ENCODE measurements around the gene ANKIB1. TPM values are rescaled to one million over a fixed set of nuclear protein-coding genes. Genes with fewer than 3 reads are reported as not detected.
A peak's percentile ranks its signal among the peaks of the same experiment; 100 is the strongest.

ANKIB1 gene
- total RNA-seq, 1 donor from 2014 or later = 77.7 TPM

DNA sequence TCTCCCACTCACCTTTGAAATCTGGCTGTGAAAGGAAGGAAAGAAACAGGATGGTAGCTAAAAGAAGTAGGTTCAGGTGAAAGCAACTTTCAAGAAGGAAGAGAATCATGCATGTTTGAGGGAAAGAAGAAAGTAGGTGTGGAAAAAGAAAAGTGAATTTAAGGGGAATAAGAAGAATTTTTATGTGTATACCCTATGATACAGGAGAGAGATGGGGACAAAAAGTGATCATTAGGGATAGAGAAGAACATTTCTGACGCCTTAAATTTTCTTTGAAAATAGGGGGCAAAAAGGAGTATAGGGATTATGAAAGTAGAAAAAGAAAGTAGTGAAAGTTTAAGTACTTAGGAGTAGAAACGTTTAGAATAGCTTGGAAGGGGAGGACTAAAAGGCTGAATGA, 15.2 kb upstream of the ANKIB1 start:
- H3K4me1 Mint-ChIP-seq (ENCODE audit: low read depth, unreplicated experiment) = no peaks in the 10 kb centered on the region
- no peaks in the 10 kb centered on the region for H3K27me3 Mint-ChIP-seq (ENCODE audit: unreplicated experiment)
- no peak for DNase-seq
- TF ChIP-seq, protein P1, sequence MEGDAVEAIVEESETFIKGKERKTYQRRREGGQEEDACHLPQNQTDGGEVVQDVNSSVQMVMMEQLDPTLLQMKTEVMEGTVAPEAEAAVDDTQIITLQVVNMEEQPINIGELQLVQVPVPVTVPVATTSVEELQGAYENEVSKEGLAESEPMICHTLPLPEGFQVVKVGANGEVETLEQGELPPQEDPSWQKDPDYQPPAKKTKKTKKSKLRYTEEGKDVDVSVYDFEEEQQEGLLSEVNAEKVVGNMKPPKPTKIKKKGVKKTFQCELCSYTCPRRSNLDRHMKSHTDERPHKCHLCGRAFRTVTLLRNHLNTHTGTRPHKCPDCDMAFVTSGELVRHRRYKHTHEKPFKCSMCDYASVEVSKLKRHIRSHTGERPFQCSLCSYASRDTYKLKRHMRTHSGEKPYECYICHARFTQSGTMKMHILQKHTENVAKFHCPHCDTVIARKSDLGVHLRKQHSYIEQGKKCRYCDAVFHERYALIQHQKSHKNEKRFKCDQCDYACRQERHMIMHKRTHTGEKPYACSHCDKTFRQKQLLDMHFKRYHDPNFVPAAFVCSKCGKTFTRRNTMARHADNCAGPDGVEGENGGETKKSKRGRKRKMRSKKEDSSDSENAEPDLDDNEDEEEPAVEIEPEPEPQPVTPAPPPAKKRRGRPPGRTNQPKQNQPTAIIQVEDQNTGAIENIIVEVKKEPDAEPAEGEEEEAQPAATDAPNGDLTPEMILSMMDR (IDR thresholded peaks at IDR 0.05; ENCODE audit: partially characterized antibody, unreplicated experiment) = no peak
- H3K36me3 Mint-ChIP-seq (ENCODE audit: unreplicated experiment) = peaks cover 15% of the 10 kb centered on the region
- no peaks in the 10 kb centered on the region for H3K9me3 Mint-ChIP-seq (ENCODE audit: unreplicated experiment)
- no peak overlapping the region for H3K4me3 Mint-ChIP-seq (ENCODE audit: unreplicated experiment)
- H3K27ac Mint-ChIP-seq (ENCODE audit: unreplicated experiment) = no peak overlapping the region

GRCh38 chr7:92242972-92243371, 2.8 kb upstream of the ANKIB1 start:
- no peak overlapping the region for H3K27ac Mint-ChIP-seq (ENCODE audit: unreplicated experiment)
- TF ChIP-seq, protein P1 (IDR thresholded peaks at IDR 0.05; ENCODE audit: partially characterized antibody, unreplicated experiment) = no peak
- H3K4me1 Mint-ChIP-seq (ENCODE audit: low read depth, unreplicated experiment) = peaks cover 12% of the 10 kb centered on the region
- no peak overlapping the region for H3K4me3 Mint-ChIP-seq (ENCODE audit: unreplicated experiment)
- peaks cover 9% of the 10 kb centered on the region for H3K27me3 Mint-ChIP-seq (ENCODE audit: unreplicated experiment)
- no peak for DNase-seq
- H3K36me3 Mint-ChIP-seq (ENCODE audit: unreplicated experiment) = no peaks in the 10 kb centered on the region
- H3K9me3 Mint-ChIP-seq (ENCODE audit: unreplicated experiment) = peaks cover 12% of the 10 kb centered on the region

DNA sequence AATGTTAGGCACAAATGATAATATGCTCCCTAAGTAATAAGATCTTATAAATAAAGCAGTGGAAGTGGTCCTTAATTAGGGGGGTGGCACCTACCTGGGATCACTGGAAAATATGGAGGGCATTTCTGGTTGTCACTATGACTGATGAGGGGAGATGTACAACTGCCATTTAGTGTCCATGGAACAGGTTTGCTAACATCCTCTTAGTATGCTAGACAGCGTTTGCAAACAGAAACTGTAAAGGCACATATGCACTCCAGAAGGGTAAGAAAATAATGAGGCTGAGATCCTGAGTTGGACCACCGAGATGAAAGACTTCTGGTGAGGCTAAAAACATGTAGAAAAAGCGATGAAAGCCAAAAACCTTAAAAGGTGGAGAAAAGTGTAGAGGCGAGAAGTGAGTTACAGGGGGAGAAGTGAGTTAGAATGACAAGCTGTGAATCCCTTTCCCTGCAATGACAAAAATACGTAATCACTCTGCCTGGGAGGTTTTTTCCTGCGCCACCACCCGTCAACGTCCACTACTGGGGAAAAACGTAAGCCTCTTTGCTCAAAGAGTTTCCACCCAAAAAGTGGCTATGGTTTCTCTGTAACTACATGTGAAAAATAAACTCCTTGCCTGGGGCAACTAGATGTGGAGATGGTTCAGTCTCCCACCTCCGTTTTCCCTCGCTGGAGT, 827 bp upstream of the ANKIB1 start:
- Mint-ChIP-seq H3K9me3 (ENCODE audit: unreplicated experiment) (peaks cover 12% of the 10 kb centered on the region), H3K4me1 (ENCODE audit: low read depth, unreplicated experiment) (peaks cover 18% of the 10 kb centered on the region), H3K27ac (ENCODE audit: unreplicated experiment) (peak overlapping the region; percentile 99), H3K27me3 (ENCODE audit: unreplicated experiment) (peaks cover 9% of the 10 kb centered on the region), H3K36me3 (ENCODE audit: unreplicated experiment) (no peaks in the 10 kb centered on the region), H3K4me3 (ENCODE audit: unreplicated experiment) (peak overlapping the region; percentile 100)
- TF ChIP-seq, protein P1 (IDR thresholded peaks at IDR 0.05; ENCODE audit: partially characterized antibody, unreplicated experiment) = no peak
- no peak for DNase-seq

DNA sequence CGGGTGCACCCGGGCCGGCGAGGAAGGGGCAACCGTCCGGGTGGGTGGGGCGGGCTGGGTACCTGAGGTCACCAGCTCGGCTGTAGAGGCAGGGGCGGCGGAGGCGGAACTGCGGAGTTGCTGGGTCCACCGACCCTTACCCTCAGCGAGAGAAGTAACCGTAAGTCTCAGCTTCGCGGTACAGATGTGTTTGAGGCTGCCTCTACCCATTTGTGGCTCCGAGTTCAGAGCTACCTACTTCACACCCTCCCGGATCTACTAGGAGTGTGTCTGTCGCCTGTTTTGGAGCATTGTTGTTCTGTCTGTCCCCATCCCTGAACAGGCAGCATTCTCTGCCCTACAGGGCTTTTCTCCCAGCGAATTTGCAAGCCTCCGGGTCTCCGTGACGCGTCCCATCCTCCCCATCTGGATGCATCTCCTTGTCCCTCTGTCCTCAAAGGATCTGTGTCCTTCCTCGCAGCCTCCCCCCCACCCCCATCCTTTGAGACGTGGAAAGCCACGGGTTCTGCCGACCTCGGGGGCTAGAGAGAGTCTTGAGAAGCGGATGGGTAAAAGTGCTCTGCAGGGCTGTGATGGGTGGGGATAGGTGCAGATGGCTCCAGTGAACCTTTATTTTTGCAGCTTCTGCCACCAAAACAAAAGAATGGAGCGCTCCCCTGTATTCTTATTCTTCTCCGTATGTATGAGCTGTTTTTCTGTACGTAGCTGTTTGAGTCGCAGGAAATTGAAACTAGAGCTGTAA, 757 bp downstream of the ANKIB1 start:
- H3K4me1 Mint-ChIP-seq (ENCODE audit: low read depth, unreplicated experiment) = peaks cover 18% of the 10 kb centered on the region
- TF ChIP-seq, protein P1 (IDR thresholded peaks at IDR 0.05; ENCODE audit: partially characterized antibody, unreplicated experiment) = no peak
- DNase-seq = peak; percentile 34
- peak overlapping the region; percentile 99 for H3K4me3 Mint-ChIP-seq (ENCODE audit: unreplicated experiment)
- H3K27me3 Mint-ChIP-seq (ENCODE audit: unreplicated experiment) = peaks cover 9% of the 10 kb centered on the region
- H3K27ac Mint-ChIP-seq (ENCODE audit: unreplicated experiment) = peak overlapping the region; percentile 97
- H3K9me3 Mint-ChIP-seq (ENCODE audit: unreplicated experiment) = peaks cover 12% of the 10 kb centered on the region
- no peaks in the 10 kb centered on the region for H3K36me3 Mint-ChIP-seq (ENCODE audit: unreplicated experiment)

DNA sequence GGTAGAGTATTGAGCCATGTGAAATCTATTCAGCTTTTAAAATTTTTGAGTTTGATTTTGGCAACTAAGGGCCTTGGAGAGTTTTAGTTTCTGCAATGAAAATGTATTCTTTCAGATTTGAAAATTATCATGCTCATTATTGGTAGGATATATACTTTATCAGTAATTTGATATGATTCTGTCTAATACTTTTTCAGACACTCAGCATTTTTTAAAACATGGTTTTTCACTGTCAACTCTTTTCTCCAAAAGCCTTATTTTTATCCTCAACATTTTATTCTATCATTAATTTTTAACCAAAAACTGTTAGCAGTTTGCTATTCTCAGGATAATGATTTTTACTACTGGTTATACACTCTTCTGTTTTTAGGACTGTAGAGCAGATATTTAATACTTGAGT, 4.8 kb downstream of the ANKIB1 start:
- DNase-seq = no peak
- TF ChIP-seq, protein P1 (IDR thresholded peaks at IDR 0.05; ENCODE audit: partially characterized antibody, unreplicated experiment) = no peak
- Mint-ChIP-seq H3K36me3 (ENCODE audit: unreplicated experiment) (peaks cover 6% of the 10 kb centered on the region), H3K9me3 (ENCODE audit: unreplicated experiment) (peaks cover 8% of the 10 kb centered on the region), H3K27me3 (ENCODE audit: unreplicated experiment) (peaks cover 7% of the 10 kb centered on the region), H3K27ac (ENCODE audit: unreplicated experiment) (no peak overlapping the region), H3K4me3 (ENCODE audit: unreplicated experiment) (no peak overlapping the region), H3K4me1 (ENCODE audit: low read depth, unreplicated experiment) (peaks cover 11% of the 10 kb centered on the region)
